H9 (cell line): Measurements from ENCODE around the gene APOLD1. TPM values are rescaled to one million over a fixed set of nuclear protein-coding genes. Genes with fewer than 3 reads are reported as not detected.
A peak's percentile ranks its signal among the peaks of the same experiment; 100 is the strongest.

Source experiments
- DNase-seq: peaks from one replicate; pipeline ENCODE4 v3.0.0-alpha.2; 2017
- H2AFZ ChIP-seq: one replicate; pipeline ENCODE4 v1.6.1; 2013; ENCODE audit warnings: mild to moderate bottlenecking, low read length, control low read depth, moderate library complexity
- H2AK5ac ChIP-seq: 2 replicates; pipeline ENCODE4 v1.6.1; 2013; ENCODE audit warnings: low read length, control low read depth, mixed read lengths; ENCODE audit not compliant: insufficient read length
- H2BK120ac ChIP-seq: one replicate; pipeline ENCODE4 v1.6.1; 2013; ENCODE audit warnings: low read depth, mild to moderate bottlenecking, low read length, control low read depth, inconsistent platforms; ENCODE audit not compliant: poor library complexity, severe bottlenecking
- H2BK12ac ChIP-seq: 2 replicates; pipeline ENCODE4 v1.6.1; 2013; ENCODE audit warnings: low read length, control low read depth, mixed read lengths, low read depth; ENCODE audit not compliant: insufficient read length
- H2BK15ac ChIP-seq: 2 replicates; pipeline ENCODE4 v1.6.1; 2013; ENCODE audit warnings: low read depth, low read length, control low read depth
- H2BK20ac ChIP-seq: one replicate; pipeline ENCODE4 v1.6.1; 2013; ENCODE audit warnings: low read depth, mild to moderate bottlenecking, low read length, control low read depth, inconsistent platforms; ENCODE audit not compliant: poor library complexity, severe bottlenecking
- H2BK5ac ChIP-seq: 2 replicates; pipeline ENCODE4 v1.6.1; 2013; ENCODE audit warnings: low read length, control low read depth, mixed read lengths; ENCODE audit not compliant: insufficient read length
- H3K14ac ChIP-seq: 2 replicates; pipeline ENCODE4 v1.6.1; 2013; ENCODE audit warnings: low read length, control low read depth; ENCODE audit not compliant: insufficient read depth
- H3K18ac ChIP-seq: 2 replicates; pipeline ENCODE4 v1.6.1; 2013; ENCODE audit warnings: low read depth, mild to moderate bottlenecking, mixed read lengths, low read length, control low read depth; ENCODE audit not compliant: insufficient read length
- H3K23ac ChIP-seq: 2 replicates; pipeline ENCODE4 v1.6.1; 2013; ENCODE audit warnings: low read length, control low read depth, mixed read lengths, low read depth; ENCODE audit not compliant: insufficient read length
- H3K23me2 ChIP-seq: 2 replicates; pipeline ENCODE4 v1.6.1; 2013; ENCODE audit warnings: low read depth, mild to moderate bottlenecking, mixed read lengths, low read length, control low read depth; ENCODE audit not compliant: insufficient read length, poor library complexity, severe bottlenecking
- H3K27ac ChIP-seq: 2 replicates; pipeline ENCODE4 v1.5.1; 2013; ENCODE audit warnings: low read length, control low read depth, mixed read lengths, low read depth; ENCODE audit not compliant: insufficient read length
- H3K27me3 ChIP-seq: 2 replicates; pipeline ENCODE4 v1.6.1; 2013; ENCODE audit warnings: low read length, control low read depth, inconsistent platforms; ENCODE audit not compliant: insufficient read depth
- H3K4ac ChIP-seq: 2 replicates; pipeline ENCODE4 v1.6.1; 2013; ENCODE audit warnings: low read depth, mild to moderate bottlenecking, control low read depth, inconsistent platforms, low read length, moderate library complexity
- H3K4me1 ChIP-seq: 2 replicates; pipeline ENCODE4 v1.6.1; 2013; ENCODE audit warnings: low read length, control low read depth, inconsistent platforms; ENCODE audit not compliant: insufficient read depth
- H3K4me2 ChIP-seq: 2 replicates; pipeline ENCODE4 v1.6.1; 2013; ENCODE audit warnings: low read length, control low read depth, mixed read lengths; ENCODE audit not compliant: insufficient read length, insufficient read depth
- H3K56ac ChIP-seq: 2 replicates; pipeline ENCODE4 v1.6.1; 2013; ENCODE audit warnings: low read depth, mild to moderate bottlenecking, mixed read lengths, low read length, control low read depth; ENCODE audit not compliant: insufficient read length
- H3K79me1 ChIP-seq: 2 replicates; pipeline ENCODE4 v1.6.1; 2013; ENCODE audit warnings: low read depth, mild to moderate bottlenecking, moderate library complexity, low read length, control low read depth, inconsistent platforms; ENCODE audit not compliant: insufficient read depth, poor library complexity, severe bottlenecking
- H3K79me2 ChIP-seq: 2 replicates; pipeline ENCODE4 v1.6.1; 2013; ENCODE audit warnings: low read length, control low read depth, inconsistent platforms; ENCODE audit not compliant: insufficient read depth
- H3K9ac ChIP-seq: 2 replicates; pipeline ENCODE4 v1.6.1; 2013; ENCODE audit warnings: low read length, control low read depth, mixed read lengths; ENCODE audit not compliant: insufficient read length; ENCODE audit errors: extremely low read depth
- H3K9me3 ChIP-seq: one replicate; pipeline ENCODE4 v1.6.1; 2013; ENCODE audit warnings: low read depth, low read length, inconsistent platforms; ENCODE audit not compliant: control insufficient read depth
- H3T11ph ChIP-seq: one replicate; pipeline ENCODE4 v1.6.1; 2013; ENCODE audit warnings: mild to moderate bottlenecking, low read length, control low read depth, inconsistent platforms
- H4K20me1 ChIP-seq: one replicate; pipeline ENCODE4 v1.6.1; 2013; ENCODE audit not compliant: control insufficient read depth, insufficient read length, insufficient read depth
- H4K5ac ChIP-seq: 2 replicates; pipeline ENCODE4 v1.6.1; 2013; ENCODE audit warnings: low read depth, mild to moderate bottlenecking, mixed read lengths, low read length, control low read depth; ENCODE audit not compliant: insufficient read length
- H4K8ac ChIP-seq: replicated peaks from 2 replicates; pipeline ENCODE4 v1.6.1; 2013; ENCODE audit warnings: low read length, control low read depth, mixed read lengths, low read depth; ENCODE audit not compliant: insufficient read length
- H4K91ac ChIP-seq: 2 replicates; pipeline ENCODE4 v1.6.1; 2013; ENCODE audit warnings: low read depth, mild to moderate bottlenecking, moderate library complexity, mixed read lengths, low read length, control low read depth; ENCODE audit not compliant: insufficient read length
- H3K27ac Mint-ChIP-seq, 3 experiments: 2 replicates in 2 of 3; 3 replicates in 1 of 3; pipeline ENCODE4 v1.8.0; 2020 to 2021; ENCODE audit warnings: mixed read lengths in 3 of 3, mild to moderate bottlenecking in 1 of 3, moderate library complexity in 1 of 3
- H3K27me3 Mint-ChIP-seq: 2 replicates; pipeline ENCODE4 v1.8.0; 2021; ENCODE audit warnings: low read depth, mild to moderate bottlenecking, moderate library complexity, mixed read lengths
- H3K36me3 Mint-ChIP-seq, 3 experiments: 2 replicates in 2 of 3; 3 replicates in 1 of 3; pipeline ENCODE4 v1.8.0; 2020 to 2021; ENCODE audit warnings: low read depth in 3 of 3, mixed read lengths in 3 of 3; ENCODE audit not compliant: insufficient read depth in 1 of 3
- H3K4me1 Mint-ChIP-seq, 2 experiments: 2 replicates each; pipeline ENCODE4 v1.8.0; 2020; ENCODE audit warnings: mixed read lengths in 2 of 2
- H3K4me3 Mint-ChIP-seq, 2 experiments: 2 replicates in 1 of 2; 3 replicates in 1 of 2; pipeline ENCODE4 v1.8.0; 2020 to 2021; ENCODE audit warnings: mild to moderate bottlenecking in 2 of 2, mixed read lengths in 2 of 2, moderate library complexity in 1 of 2
- H3K9me3 Mint-ChIP-seq, 2 experiments: 2 replicates in 1 of 2; 3 replicates in 1 of 2; pipeline ENCODE4 v1.8.0; 2020; ENCODE audit warnings: mild to moderate bottlenecking in 2 of 2, mixed read lengths in 2 of 2, moderate library complexity in 1 of 2
- CTCF ChIP-seq: fragments of 200-600 bp; sonication (generic); conservative IDR thresholded peaks from 3 replicates; pipeline ENCODE4 v1.8.0; 2021; ENCODE audit warnings: antibody characterized with exemption, mild to moderate bottlenecking
- WGBS: extraction: QIAGEN DNeasy Blood & Tissue Kit; methylation state at CpG from one replicate; pipeline ENCODE4 v1.1.7; 2013; ENCODE audit warnings: missing lambda C conversion rate, low lambda C conversion rate, mixed read lengths; ENCODE audit not compliant: insufficient read length; ENCODE audit errors: extremely low coverage; 5-methylcytosine and 5-hydroxymethylcytosine counted together
- total RNA-seq: library from RNA; stranded (reverse); gene quantifications from 2 replicates; pipeline ENCODE4 v1.2.1, GENCODE V29; 2021

The APOLD1 gene
- total RNA-seq, 1 experiment from 2014 or later: 0.48 TPM

DNA sequence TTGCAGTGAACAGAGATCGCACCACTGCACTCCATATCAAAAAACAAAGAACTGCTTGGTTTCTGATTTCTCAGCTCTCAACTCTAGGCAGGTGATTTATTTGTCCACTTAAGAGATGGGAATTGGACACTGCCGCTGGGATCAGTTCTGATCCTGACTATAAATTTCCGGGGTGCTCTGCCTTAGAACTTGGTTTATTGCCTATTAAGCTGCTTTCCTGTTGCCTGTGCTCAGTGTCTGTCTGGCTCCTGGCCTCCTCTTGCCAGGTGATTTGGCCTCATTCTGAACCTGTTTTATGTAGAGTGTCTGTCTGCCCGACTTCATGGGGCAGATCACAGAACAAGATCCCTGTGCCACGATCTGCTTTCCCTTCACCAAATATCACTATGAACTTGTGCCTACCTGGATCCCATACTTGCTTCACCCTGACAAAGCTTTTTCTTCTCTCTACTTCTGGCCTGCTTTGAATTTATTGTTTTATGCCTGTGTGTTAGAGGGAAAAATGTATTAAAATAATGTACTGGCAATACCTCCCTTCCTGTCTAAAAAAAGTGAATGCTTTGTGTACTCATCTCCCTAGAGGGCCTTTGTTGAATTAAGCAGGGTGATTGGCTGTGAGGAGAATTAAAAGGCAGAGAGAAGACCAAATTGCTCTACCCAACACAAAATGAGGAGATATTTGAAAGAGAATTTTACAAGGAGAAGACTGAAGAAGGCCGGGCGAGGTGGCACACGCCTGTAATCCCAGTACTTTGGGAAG lies 40.7 kb upstream of the APOLD1 start:
- no peak overlapping the region for H2AFZ ChIP-seq
- Mint-ChIP-seq H3K27ac (no peak overlapping the region), H3K4me3 (no peak overlapping the region), H3K4me1 (peaks cover 10 to 14% of the 10 kb centered on the region in 2 experiments), H3K27me3 (peaks cover 2% of the 10 kb centered on the region; the same call in 1 of the 2 replicates), H3K36me3 (no peaks in the 10 kb centered on the region), H3K9me3 (no peaks in the 10 kb centered on the region)
- H4K5ac ChIP-seq: no peak overlapping the region
- H3K23me2 ChIP-seq: no peaks in the 10 kb centered on the region
- no peaks in the 10 kb centered on the region for H3K9me3 ChIP-seq
- H2BK5ac ChIP-seq: no peak overlapping the region
- no peak overlapping the region for H3K27ac ChIP-seq
- no peak overlapping the region for H3T11ph ChIP-seq
- DNase-seq: no peak
- no peaks in the 10 kb centered on the region for H3K79me1 ChIP-seq
- H4K91ac ChIP-seq: no peak overlapping the region
- H3K18ac ChIP-seq: no peak overlapping the region
- no peaks in the 10 kb centered on the region for H4K20me1 ChIP-seq
- no peak overlapping the region for H3K9ac ChIP-seq
- no peak overlapping the region for H2BK20ac ChIP-seq
- no peak overlapping the region for H2BK120ac ChIP-seq
- no peak overlapping the region for H2AK5ac ChIP-seq
- H3K23ac ChIP-seq: no peak overlapping the region
- no peak overlapping the region for H3K56ac ChIP-seq
- WGBS: no CpG with 5 or more reads among the region's 8 CpGs
- no peak overlapping the region for H3K14ac ChIP-seq
- no peak overlapping the region for H3K4me2 ChIP-seq
- H3K4me1 ChIP-seq: no peaks in the 10 kb centered on the region; the same call in 1 of the 2 replicates
- no peak overlapping the region for H2BK15ac ChIP-seq
- no peaks in the 10 kb centered on the region for H3K79me2 ChIP-seq
- peak overlapping the region; percentile 23 for H2BK12ac ChIP-seq
- no peaks in the 10 kb centered on the region for H3K27me3 ChIP-seq
- H4K8ac ChIP-seq: no peak overlapping the region
- no peak overlapping the region for H3K4ac ChIP-seq
- no peak for TF ChIP-seq CTCF
